IMR-90 (cell line): Measurements from ENCODE around the gene BMP4. TPM values are rescaled to one million over a fixed set of nuclear protein-coding genes. Genes with fewer than 3 reads are reported as not detected.

Source experiments
- ATAC-seq: fragments of 200-7000 bp; cut with Tn5 transposase; 2 replicates; pipeline ENCODE4 v1.9.1; 2020; ENCODE audit warnings: low read depth, mild to moderate bottlenecking, moderate library complexity
- BruUV-seq: library from RNA; stranded (reverse); fragments of 400-500 nt; replicated peaks from 2 replicates; lab custom pipeline; 2021; lab: Mats Ljungman, UMichigan
- CTCF ChIA-PET: fragments of 300-600 bp; formaldehyde crosslinking; extraction: SDS; loops from one replicate; lab custom pipeline; 2021; ENCODE audit warnings: antibody characterized with exemption; lab: Yijun Ruan, JAX
- POLR2A ChIA-PET: fragments of 300-600 bp; sonication (Branson Sonifier 250); formaldehyde crosslinking; loops from one replicate; lab custom pipeline; 2022; ENCODE audit warnings: antibody characterized with exemption; ENCODE audit not compliant: unreplicated experiment; lab: Charles Lee
- DNase-seq: peaks from one replicate; pipeline ENCODE4 v3.0.0; 2013
- H2AFZ ChIP-seq: replicated peaks from 2 replicates; pipeline ENCODE3; 2013; ENCODE audit warnings: low read length, mild to moderate bottlenecking; ENCODE audit not compliant: poor library complexity
- H2AK5ac ChIP-seq: 2 replicates; pipeline ENCODE4 v1.6.1; 2013; ENCODE audit warnings: low read depth, low read length, inconsistent platforms
- H2AK9ac ChIP-seq: replicated peaks from 2 replicates; pipeline ENCODE3; 2013; ENCODE audit warnings: mild to moderate bottlenecking, low read depth, low read length, moderate library complexity; ENCODE audit not compliant: poor library complexity
- H2BK120ac ChIP-seq: 2 replicates; pipeline ENCODE4 v1.6.1; 2013; ENCODE audit warnings: low read depth, low read length, inconsistent platforms
- H2BK15ac ChIP-seq: 3 replicates; pipeline ENCODE4 v1.6.1; 2013; ENCODE audit warnings: low read depth, low read length, inconsistent platforms
- H2BK20ac ChIP-seq: 2 replicates; pipeline ENCODE4 v1.6.1; 2013; ENCODE audit warnings: low read depth, mild to moderate bottlenecking, inconsistent platforms, low read length, moderate library complexity
- H2BK5ac ChIP-seq: 2 replicates; pipeline ENCODE4 v1.6.1; 2013; ENCODE audit warnings: mild to moderate bottlenecking, low read depth, low read length, inconsistent platforms; ENCODE audit not compliant: poor library complexity, severe bottlenecking
- H3K14ac ChIP-seq: replicated peaks from 2 replicates; pipeline ENCODE4 v1.6.1; 2013; ENCODE audit warnings: low read depth, low read length, inconsistent platforms
- H3K18ac ChIP-seq: 2 replicates; pipeline ENCODE4 v1.6.1; 2013; ENCODE audit warnings: low read depth, low read length, control low read depth
- H3K23ac ChIP-seq: 2 replicates; pipeline ENCODE4 v1.6.1; 2013; ENCODE audit warnings: low read depth, low read length, inconsistent platforms
- H3K27ac ChIP-seq: 2 replicates; pipeline ENCODE4 v1.5.1; 2013; ENCODE audit warnings: mild to moderate bottlenecking, control low read depth, low read length; ENCODE audit not compliant: insufficient read depth
- H3K27me3 ChIP-seq: 2 replicates; pipeline ENCODE4 v1.6.1; 2013; ENCODE audit warnings: low read length; ENCODE audit not compliant: control insufficient read depth, insufficient read depth
- H3K36me3 ChIP-seq: 2 replicates; pipeline ENCODE4 v1.6.1; 2013; ENCODE audit warnings: low read length, mixed read lengths; ENCODE audit not compliant: control insufficient read depth, insufficient read depth
- H3K4ac ChIP-seq: 2 replicates; pipeline ENCODE4 v1.6.1; 2013; ENCODE audit warnings: low read depth, low read length, inconsistent platforms
- H3K4me1 ChIP-seq: 2 replicates; pipeline ENCODE4 v1.6.1; 2013; ENCODE audit warnings: low read length, mixed read lengths; ENCODE audit not compliant: control insufficient read depth, insufficient read depth
- H3K4me2 ChIP-seq: 2 replicates; pipeline ENCODE4 v1.6.1; 2013; ENCODE audit warnings: low read depth, mild to moderate bottlenecking, control low read depth, low read length, moderate library complexity
- H3K4me3 ChIP-seq: 2 replicates; pipeline ENCODE4 v1.5.1; 2013; ENCODE audit warnings: low read depth, mild to moderate bottlenecking, control low read depth, low read length, moderate library complexity; ENCODE audit not compliant: insufficient read depth
- H3K56ac ChIP-seq: 2 replicates; pipeline ENCODE4 v1.6.1; 2013; ENCODE audit warnings: low read length, inconsistent platforms; ENCODE audit not compliant: insufficient read depth; ENCODE audit errors: extremely low read depth
- H3K79me1 ChIP-seq, 2 experiments: 2 replicates each; pipeline ENCODE4 v1.6.1; 2013; ENCODE audit warnings: low read length in 2 of 2, inconsistent platforms in 1 of 2, low read depth in 1 of 2
- H3K9ac ChIP-seq: 2 replicates; pipeline ENCODE4 v1.6.1; 2013; ENCODE audit warnings: low read depth, low read length, control low read depth
- H3K9me1 ChIP-seq: 2 replicates; pipeline ENCODE4 v1.6.1; 2013; ENCODE audit warnings: low read length, inconsistent platforms; ENCODE audit not compliant: insufficient read depth
- H3K9me3 ChIP-seq: 2 replicates; pipeline ENCODE4 v1.6.1; 2013; ENCODE audit warnings: low read length; ENCODE audit not compliant: control insufficient read depth, insufficient read depth
- H4K20me1 ChIP-seq: 2 replicates; pipeline ENCODE4 v1.6.1; 2013; ENCODE audit warnings: low read length, inconsistent platforms; ENCODE audit not compliant: insufficient read depth
- H4K5ac ChIP-seq: 2 replicates; pipeline ENCODE4 v1.6.1; 2013; ENCODE audit warnings: mild to moderate bottlenecking, low read depth, low read length, control low read depth
- H4K8ac ChIP-seq, 2 experiments: 2 replicates each; pipeline ENCODE4 v1.6.1; 2013; ENCODE audit warnings: low read depth in 2 of 2, low read length in 2 of 2, control low read depth in 1 of 2, inconsistent platforms in 1 of 2
- H4K91ac ChIP-seq: 2 replicates; pipeline ENCODE4 v1.6.1; 2013; ENCODE audit warnings: low read depth, low read length, inconsistent platforms; ENCODE audit not compliant: insufficient read depth
- BHLHE40 ChIP-seq: fragments of 150-350 bp; IDR thresholded peaks from 2 replicates; pipeline ENCODE4 v1.6.1; 2016; ENCODE audit warnings: mild to moderate bottlenecking, low read depth, low read length
- CEBPB ChIP-seq: IDR thresholded peaks from 2 replicates; pipeline ENCODE4 v1.6.1; 2012; ENCODE audit warnings: low read depth, low read length, improper control_type of control experiment
- MAFK ChIP-seq: IDR thresholded peaks from 2 replicates; pipeline ENCODE4 v1.6.1; 2012; ENCODE audit warnings: low read depth, low read length, improper control_type of control experiment
- MAZ ChIP-seq: IDR thresholded peaks from 2 replicates; pipeline ENCODE4 v1.6.1; 2012; ENCODE audit warnings: low read depth, mild to moderate bottlenecking, low read length, improper control_type of control experiment, moderate library complexity, borderline replicate concordance
- MXI1 ChIP-seq: IDR thresholded peaks from 2 replicates; pipeline ENCODE4 v1.6.1; 2012; ENCODE audit warnings: low read depth, mild to moderate bottlenecking, low read length, moderate library complexity, borderline replicate concordance
- POLR2A ChIP-seq: IDR thresholded peaks from 2 replicates; pipeline ENCODE4 v1.6.1; 2012; ENCODE audit warnings: mild to moderate bottlenecking, low read depth, low read length
- RAD21 ChIP-seq: IDR thresholded peaks from 2 replicates; pipeline ENCODE4 v1.6.1; 2012; ENCODE audit warnings: low read length, improper control_type of control experiment
- RCOR1 ChIP-seq: IDR thresholded peaks from 2 replicates; pipeline ENCODE4 v1.6.1; 2012; ENCODE audit warnings: mild to moderate bottlenecking, low read length, improper control_type of control experiment; ENCODE audit not compliant: insufficient replicate concordance
- WGBS, 2 experiments: methylation state at CpG; one replicate each; pipeline versions ENCODE4 v1.1.5 to v1.1.7; 2013; ENCODE audit warnings: missing lambda C conversion rate in 2 of 2; ENCODE audit not compliant: insufficient read length in 1 of 2; ENCODE audit errors: extremely low coverage in 2 of 2; 5-methylcytosine and 5-hydroxymethylcytosine counted together
- dilution Hi-C: fragments of 300-500 bp; cut with HindIII; formaldehyde crosslinking; loops from one replicate; pipeline ENCODE4 v1.14.3; 2018; ENCODE audit warnings: low sequenced_read_pairs; ENCODE audit not compliant: unreplicated experiment
- in situ Hi-C: fragments of 300-500 bp; cut with MboI; formaldehyde crosslinking; loops from 3 replicates; pipeline ENCODE4 v1.14.3; 2019; ENCODE audit warnings: low sequenced_read_pairs, inconsistent platforms, mixed read lengths
- intact Hi-C: fragments of 100-400 bp; cut with micrococcal nuclease; formaldehyde crosslinking; loops from 2 replicates; pipeline ENCODE4 v1.10.0; 2022
- polyA plus RNA-seq, 3 experiments: library from polyadenylated mRNA; depleted of rRNA; stranded (reverse); fragments of >200 nt; gene quantifications; 2 replicates each; pipeline ENCODE4 v1.2.3, GENCODE V29; 2012; ENCODE audit warnings: low replicate concordance in 1 of 3
- total RNA-seq: library from RNA; depleted of rRNA; stranded (reverse); fragments of >200 nt; gene quantifications from 2 replicates; pipeline ENCODE4 v1.2.3, GENCODE V29; 2012

The BMP4 gene
- total and polyA plus RNA-seq, 2 of the 4 experiments (the other 2 are of a cell fraction): 3.4 to 4.2 TPM

- ATAC-seq: no peak
- Histone ChIP-seq H2AFZ (no peak overlapping the region), H3K9me3 (no peaks in the 10 kb centered on the region), H2AK5ac (no peak overlapping the region), H3K14ac (no peak overlapping the region), H4K5ac (no peak overlapping the region), H2BK5ac (no peak overlapping the region), H2BK15ac (no peak overlapping the region), H2BK120ac (no peak overlapping the region), H3K9me1 (peaks cover 10% of the 10 kb centered on the region; the same call in 1 of the 2 replicates), H3K56ac (no peak overlapping the region), H4K8ac (no peak overlapping the region), H4K91ac (no peak overlapping the region), H3K23ac (no peak overlapping the region), H3K4me1 (peaks cover 5% of the 10 kb centered on the region; the same call in 1 of the 2 replicates), H3K18ac (no peak overlapping the region), H3K79me1 (no peaks in the 10 kb centered on the region), H4K20me1 (no peaks in the 10 kb centered on the region), H3K36me3 (no peaks in the 10 kb centered on the region), H2AK9ac (no peak overlapping the region), H3K9ac (no peak overlapping the region), H3K4me2 (no peak overlapping the region), H3K4me3 (no peak overlapping the region), H3K4ac (no peak overlapping the region), H3K27me3 (peaks cover 13% of the 10 kb centered on the region), H2BK20ac (no peak overlapping the region), H3K27ac (no peak overlapping the region)
- ChIA-PET POLR2A (no interaction called here), CTCF (interaction anchor here (0.5 to 0.6 kb wide), 2 partner anchors 23 to 504 kb away, joined by 3 read pairs; no protein-coding TSS in a partner anchor)
- TF ChIP-seq CEBPB (no peak), BHLHE40 (no peak), RCOR1 (no peak), RAD21 (no peak), MAFK (no peak), MXI1 (no peak), MAZ (no peak), POLR2A (no peak)
- WGBS, 2 experiments: no CpG with 5 or more reads among the region's 3 CpGs
- in situ Hi-C loops: no loop called here
- dilution Hi-C loops: no loop called here
- intact Hi-C loops: no loop called here
- no peak for DNase-seq
- BruUV-seq: no TSS peak
Observed at GRCh38 chr14:53978194-53978593, 21.6 kb upstream of the BMP4 start.
